Neutrophil (primary cell): ENCODE data around the gene MRPS2.

Source experiments
- H3K27ac ChIP-seq: fragments of 200-600 bp; sonication (generic); 2 replicates; pipeline ENCODE4 v1.5.1; 2016; ENCODE audit warnings: mild to moderate bottlenecking, moderate library complexity
- H3K27me3 ChIP-seq: fragments of 200-600 bp; sonication (generic); 2 replicates; pipeline ENCODE4 v1.6.0; 2016; ENCODE audit warnings: mild to moderate bottlenecking
- H3K36me3 ChIP-seq: fragments of 200-600 bp; sonication (generic); 2 replicates; pipeline ENCODE4 v1.5.1; 2017
- H3K4me1 ChIP-seq, 2 experiments: fragments of 200-600 bp in 1 of 2; sonication (generic) in 1 of 2; 1 replicate in 1 of 2; 2 replicates in 1 of 2; pipeline versions ENCODE4 v1.5.1 to v1.6.1; 2013 to 2016; ENCODE audit warnings: low read depth in 1 of 2, low read length in 1 of 2, mild to moderate bottlenecking in 1 of 2, moderate library complexity in 1 of 2; ENCODE audit not compliant: control insufficient read depth in 1 of 2, insufficient read depth in 1 of 2
- H3K4me3 ChIP-seq, 2 experiments: fragments of 200-600 bp in 1 of 2; sonication (generic) in 1 of 2; 1 replicate in 1 of 2; 2 replicates in 1 of 2; pipeline ENCODE4 v1.5.1; 2013 to 2016; ENCODE audit warnings: low read depth in 1 of 2, low read length in 1 of 2, mild to moderate bottlenecking in 1 of 2, moderate library complexity in 1 of 2
- H3K9me3 ChIP-seq: fragments of 200-600 bp; sonication (generic); 2 replicates; pipeline ENCODE4 v1.5.1; 2016
- TF ChIP-seq, protein P1 (sequence below): fragments of 200-600 bp; sonication (generic); IDR thresholded peaks from 2 replicates; pipeline ENCODE4 v1.5.1; 2016; ENCODE audit warnings: antibody characterized with exemption

The MRPS2 gene

DNA sequence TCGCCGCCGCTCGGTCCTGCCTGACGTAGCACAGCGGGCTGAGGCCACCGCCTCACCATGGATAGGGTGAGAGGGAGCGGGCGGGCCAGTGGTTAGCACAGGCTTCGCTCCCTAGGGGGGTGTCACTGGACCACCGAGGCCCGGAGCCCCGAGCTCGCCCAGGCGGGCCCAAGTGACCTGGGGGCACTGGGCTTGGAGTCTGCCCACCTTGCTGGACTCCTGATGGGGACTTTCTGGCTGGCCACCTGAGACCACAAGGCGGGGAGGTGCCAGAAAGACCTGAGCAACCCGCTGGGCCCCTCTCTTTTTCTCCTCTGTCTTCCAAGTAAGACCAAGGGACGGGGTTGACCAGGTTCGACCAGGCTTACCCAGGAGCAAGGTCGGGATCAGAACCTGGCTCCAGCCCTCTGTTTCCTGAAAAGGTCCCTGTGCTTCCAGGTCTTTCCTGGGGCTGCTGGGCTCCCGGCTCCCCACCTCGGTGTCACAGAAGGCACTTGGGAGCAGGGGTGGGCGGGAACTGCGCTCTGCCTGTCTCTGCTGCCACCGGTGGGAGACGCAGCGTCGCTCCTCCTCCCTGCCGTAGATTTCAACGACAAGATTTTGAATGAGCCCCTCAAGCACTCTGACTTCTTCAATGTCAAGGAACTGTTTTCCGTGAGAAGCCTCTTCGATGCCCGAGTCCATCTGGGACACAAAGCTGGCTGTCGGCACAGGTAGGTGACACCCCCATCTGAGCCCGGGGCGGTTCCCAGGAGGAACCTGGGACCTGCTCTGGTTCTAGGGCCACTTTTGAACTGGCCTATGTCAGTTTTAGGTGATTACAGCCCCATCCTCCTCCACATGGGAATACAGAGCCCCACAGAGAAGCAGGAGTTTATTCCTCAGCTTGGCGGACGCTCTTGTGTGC, 1.0 kb downstream of the MRPS2 start:
- TF ChIP-seq, protein P1, sequence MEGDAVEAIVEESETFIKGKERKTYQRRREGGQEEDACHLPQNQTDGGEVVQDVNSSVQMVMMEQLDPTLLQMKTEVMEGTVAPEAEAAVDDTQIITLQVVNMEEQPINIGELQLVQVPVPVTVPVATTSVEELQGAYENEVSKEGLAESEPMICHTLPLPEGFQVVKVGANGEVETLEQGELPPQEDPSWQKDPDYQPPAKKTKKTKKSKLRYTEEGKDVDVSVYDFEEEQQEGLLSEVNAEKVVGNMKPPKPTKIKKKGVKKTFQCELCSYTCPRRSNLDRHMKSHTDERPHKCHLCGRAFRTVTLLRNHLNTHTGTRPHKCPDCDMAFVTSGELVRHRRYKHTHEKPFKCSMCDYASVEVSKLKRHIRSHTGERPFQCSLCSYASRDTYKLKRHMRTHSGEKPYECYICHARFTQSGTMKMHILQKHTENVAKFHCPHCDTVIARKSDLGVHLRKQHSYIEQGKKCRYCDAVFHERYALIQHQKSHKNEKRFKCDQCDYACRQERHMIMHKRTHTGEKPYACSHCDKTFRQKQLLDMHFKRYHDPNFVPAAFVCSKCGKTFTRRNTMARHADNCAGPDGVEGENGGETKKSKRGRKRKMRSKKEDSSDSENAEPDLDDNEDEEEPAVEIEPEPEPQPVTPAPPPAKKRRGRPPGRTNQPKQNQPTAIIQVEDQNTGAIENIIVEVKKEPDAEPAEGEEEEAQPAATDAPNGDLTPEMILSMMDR = no peak
- H3K9me3 ChIP-seq = no peaks in the 10 kb centered on the region
- H3K27ac ChIP-seq = no peak overlapping the region
- H3K4me3 ChIP-seq = peak overlapping the region; percentile 60 to 75
- H3K27me3 ChIP-seq = peaks cover 15% of the 10 kb centered on the region
- peaks cover 14% of the 10 kb centered on the region for H3K36me3 ChIP-seq
- H3K4me1 ChIP-seq = peaks cover 19 to 22% of the 10 kb centered on the region in 2 experiments

DNA sequence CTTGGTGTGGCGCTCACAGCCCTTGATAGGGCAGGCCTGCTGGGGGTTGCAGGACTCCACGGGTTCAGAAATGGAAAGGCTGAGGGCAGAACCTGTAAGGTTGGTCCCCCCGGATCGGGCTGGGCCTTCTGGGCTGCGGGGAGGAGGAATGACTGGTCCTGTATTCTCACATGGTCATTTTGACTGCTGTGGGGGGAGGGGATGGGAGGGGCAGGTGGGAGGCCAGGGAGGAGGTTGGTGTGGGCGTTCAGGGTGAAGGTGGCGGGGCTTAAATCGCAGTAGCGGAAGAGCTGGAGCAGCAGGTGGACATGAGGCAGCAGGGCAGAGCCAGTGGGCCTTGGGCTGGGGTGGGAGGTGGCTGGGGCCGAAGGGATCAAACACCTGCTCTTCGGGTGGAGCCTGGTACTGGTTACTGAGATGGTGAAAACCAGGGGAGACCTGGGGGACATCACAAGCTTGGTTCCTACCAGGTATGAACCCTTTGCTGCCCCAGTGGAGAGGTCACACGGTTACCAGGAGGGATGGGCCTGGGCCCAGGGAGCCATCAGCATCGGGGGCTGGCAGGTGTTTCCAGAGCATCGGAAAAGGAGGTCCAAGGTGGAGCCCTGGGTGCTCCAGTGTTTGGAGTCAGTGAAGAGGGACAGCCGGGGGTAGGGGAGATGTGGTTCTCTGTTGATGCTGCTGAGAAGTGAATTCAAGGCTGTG, 1.8 kb downstream of the MRPS2 start:
- Histone ChIP-seq H3K27me3 (peaks cover 15% of the 10 kb centered on the region), H3K36me3 (peaks cover 14% of the 10 kb centered on the region), H3K9me3 (no peaks in the 10 kb centered on the region), H3K27ac (no peak overlapping the region), H3K4me1 (peaks cover 19 to 22% of the 10 kb centered on the region in 2 experiments), H3K4me3 (no peak overlapping the region)
- TF ChIP-seq, protein P1 = no peak

DNA sequence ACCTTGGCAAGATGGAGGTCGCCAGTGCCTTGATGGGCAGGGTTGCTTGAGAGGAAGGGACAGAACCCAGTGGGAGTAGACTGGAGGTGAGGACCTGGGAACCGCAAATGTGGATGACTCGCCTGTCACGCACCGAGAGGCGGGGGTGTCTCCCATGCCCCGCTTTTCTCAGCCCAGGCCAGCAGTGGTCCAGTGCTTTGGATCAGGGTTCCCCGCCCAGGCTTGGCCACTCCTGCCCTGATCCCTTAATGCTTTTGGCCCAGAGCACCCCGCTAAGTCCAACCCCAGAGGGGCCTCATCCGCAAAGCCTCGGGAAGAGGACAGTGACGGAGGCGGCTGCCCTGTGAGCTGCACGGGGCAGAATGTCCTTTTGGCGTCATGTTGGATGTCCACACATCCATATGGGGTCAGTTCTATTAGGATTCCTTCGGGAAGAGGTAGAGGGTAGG, 2.4 kb downstream of the MRPS2 start:
- H3K27ac ChIP-seq = no peak overlapping the region
- no peak overlapping the region for H3K4me3 ChIP-seq
- peaks cover 14% of the 10 kb centered on the region for H3K36me3 ChIP-seq
- no peaks in the 10 kb centered on the region for H3K9me3 ChIP-seq
- peaks cover 19 to 22% of the 10 kb centered on the region in 2 experiments for H3K4me1 ChIP-seq
- TF ChIP-seq, protein P1 = no peak
- peaks cover 15% of the 10 kb centered on the region for H3K27me3 ChIP-seq

DNA sequence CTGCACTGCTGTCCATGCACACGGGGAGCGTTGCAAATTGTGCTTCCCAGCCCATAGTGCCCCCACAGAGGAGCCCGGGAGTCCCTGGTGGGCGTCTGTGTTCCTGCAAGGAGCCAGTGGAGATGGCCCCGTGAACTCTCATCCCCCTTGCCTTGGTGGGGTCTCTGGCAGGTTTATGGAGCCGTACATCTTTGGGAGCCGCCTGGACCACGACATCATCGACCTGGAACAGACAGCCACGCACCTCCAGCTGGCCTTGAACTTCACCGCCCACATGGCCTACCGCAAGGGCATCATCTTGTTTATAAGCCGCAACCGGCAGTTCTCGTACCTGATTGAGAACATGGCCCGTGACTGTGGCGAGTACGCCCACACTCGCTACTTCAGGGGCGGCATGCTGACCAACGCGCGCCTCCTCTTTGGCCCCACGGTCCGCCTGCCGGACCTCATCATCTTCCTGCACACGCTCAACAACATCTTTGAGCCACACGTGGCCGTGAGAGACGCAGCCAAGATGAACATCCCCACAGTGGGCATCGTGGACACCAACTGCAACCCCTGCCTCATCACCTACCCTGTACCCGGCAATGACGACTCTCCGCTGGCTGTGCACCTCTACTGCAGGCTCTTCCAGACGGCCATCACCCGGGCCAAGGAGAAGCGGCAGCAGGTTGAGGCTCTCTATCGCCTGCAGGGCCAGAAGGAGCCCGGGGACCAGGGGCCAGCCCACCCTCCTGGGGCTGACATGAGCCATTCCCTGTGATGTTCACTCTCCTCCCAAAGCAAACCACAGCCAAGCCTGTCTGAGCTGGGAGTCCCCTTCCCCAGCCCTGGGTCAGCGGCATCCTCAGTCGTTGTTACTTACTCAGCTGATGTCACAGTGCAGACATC, 3.1 kb downstream of the MRPS2 start:
- Histone ChIP-seq H3K36me3 (peaks cover 14% of the 10 kb centered on the region), H3K27ac (no peak overlapping the region), H3K4me1 (peaks cover 19 to 22% of the 10 kb centered on the region in 2 experiments), H3K9me3 (no peaks in the 10 kb centered on the region), H3K4me3 (no peak overlapping the region), H3K27me3 (peaks cover 11% of the 10 kb centered on the region)
- TF ChIP-seq, protein P1 = no peak
